C1 segment of cervical spinal cord (tissue), 14 donors: Measurements from ENCODE around the gene PNLIPRP2.

Experiments
- DNase-seq, 14 donors: peaks; one replicate each; lab custom pipeline; 2025; lab: John Stamatoyannopoulos, UW

Gene PNLIPRP2

DNA sequence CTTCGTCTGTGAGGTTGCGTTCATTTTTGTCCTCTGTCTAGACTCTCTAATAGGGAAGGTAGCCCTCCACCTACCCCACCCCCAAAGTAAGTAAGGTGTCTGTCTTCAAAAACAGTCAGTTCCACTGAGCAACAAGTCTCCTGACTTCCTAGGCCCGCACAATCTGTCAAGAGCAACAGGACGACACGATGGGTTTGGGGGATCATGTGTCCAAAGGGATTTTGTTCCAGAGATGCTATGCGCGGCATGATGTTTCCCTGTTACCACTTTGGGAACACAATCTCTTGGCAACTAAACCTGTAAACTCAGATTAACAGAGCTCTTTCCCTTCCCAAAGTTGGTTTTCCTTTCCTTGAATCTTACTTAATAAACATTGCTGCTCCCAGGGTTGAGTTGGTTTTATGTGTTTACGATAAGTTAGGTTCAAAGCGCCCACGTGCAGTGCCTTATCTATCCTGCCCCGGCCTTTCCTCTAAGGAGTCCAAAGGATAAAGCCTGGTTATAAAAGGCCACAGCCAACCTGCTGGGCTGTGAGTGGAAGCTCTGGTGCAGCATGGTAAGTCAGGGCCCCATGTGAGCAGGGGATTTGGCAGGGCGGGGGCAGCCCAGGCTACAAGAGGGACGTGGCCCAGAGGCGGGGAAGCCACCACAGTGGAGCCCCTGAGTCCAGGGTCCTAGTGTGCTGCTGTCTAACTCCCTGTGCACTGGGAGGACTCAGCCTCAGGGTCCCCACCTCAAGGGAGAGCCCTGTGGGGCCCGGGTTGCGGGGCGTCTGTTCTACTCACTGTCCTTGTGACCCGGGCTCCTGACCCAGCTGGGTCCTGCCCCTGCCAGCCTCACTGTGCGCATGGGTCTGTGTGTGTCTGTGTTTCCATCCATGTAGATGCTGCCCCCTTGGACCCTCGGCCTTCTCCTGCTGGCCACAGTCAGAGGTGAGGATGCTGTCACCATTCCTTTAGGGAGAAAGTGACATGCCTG is at the start of gene PNLIPRP2:
Gene PNLIPRP2, plus strand, starts transcription at position 531 of the 978 bp plus-strand sequence.
- DNase-seq: no peak

GRCh38 chr10:116574797-116575196 is 46.0 kb upstream of the PNLIPRP2 start:
- no peak for DNase-seq

DNA sequence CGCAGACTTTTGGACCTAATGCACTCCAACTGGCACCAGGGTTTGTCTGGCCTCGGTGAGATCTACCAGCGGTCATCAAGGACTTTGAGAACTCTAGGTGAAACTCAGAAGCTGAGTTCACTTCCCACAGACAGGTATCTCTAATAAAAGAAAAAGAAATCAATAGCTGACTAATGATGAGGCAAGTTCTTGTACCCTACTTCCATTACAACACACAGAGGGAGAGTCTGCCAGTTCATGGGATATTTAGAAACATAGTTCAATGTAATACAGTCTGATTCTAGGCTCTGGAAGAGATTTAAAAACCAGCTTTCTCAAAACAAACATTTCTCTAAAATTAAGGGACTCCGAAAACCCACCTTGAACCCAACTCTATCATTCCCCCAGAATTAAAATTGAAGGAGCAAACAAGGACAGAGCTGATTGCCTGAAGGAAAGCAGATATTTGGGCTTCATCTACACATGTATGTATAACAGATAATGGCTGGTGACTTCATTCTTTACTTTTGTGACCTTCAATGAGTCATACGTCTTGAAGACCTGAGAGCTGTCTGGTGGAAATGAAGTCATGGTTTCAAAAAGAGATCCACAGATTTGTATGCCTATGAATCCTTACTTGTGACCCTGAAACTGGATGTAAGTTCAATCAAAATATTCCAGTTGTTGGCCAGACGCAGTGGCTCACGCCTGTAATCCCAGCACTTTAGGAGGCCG is 32.7 kb upstream of the PNLIPRP2 start:
- DNase-seq: no peak

DNA sequence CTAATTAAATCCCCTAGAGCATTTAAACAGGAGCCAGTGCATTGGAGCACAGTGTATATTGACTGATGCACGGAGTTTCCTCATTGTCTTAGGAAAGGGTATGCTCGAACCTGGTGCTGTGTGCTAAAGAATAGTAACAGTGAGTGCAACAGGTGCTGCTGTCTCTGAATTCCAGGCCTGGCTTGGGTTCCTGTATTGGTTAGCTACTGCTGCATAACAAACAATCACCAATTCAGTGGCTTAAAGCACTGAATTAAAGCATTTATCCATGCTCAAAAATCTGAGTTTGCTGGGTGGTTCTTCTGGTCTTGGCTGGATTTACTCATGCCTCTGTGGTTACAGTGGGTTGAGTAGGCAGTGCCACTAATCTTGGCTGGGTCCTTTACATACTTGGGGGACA is 31.8 kb upstream of the PNLIPRP2 start:
- no peak for DNase-seq

DNA sequence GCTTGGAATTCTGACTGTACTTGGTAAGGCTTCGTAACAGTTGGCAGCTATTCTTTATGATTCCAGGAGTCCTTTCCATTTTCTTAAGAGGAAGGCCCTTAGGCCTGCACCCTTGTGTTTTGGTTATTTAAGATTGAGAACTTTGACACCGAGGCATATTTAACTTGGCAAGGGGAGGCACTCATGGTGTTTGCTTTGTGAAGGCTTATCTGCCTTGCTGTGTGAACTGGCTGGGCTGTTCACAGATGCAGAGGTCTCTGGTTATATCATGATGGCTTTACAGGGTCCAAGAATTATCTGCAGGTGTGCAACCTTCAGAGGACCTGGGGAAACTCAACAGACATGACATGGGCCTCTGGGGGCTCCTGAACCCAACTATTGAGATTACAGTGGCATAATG is 30.8 kb upstream of the PNLIPRP2 start:
- DNase-seq: no peak

DNA sequence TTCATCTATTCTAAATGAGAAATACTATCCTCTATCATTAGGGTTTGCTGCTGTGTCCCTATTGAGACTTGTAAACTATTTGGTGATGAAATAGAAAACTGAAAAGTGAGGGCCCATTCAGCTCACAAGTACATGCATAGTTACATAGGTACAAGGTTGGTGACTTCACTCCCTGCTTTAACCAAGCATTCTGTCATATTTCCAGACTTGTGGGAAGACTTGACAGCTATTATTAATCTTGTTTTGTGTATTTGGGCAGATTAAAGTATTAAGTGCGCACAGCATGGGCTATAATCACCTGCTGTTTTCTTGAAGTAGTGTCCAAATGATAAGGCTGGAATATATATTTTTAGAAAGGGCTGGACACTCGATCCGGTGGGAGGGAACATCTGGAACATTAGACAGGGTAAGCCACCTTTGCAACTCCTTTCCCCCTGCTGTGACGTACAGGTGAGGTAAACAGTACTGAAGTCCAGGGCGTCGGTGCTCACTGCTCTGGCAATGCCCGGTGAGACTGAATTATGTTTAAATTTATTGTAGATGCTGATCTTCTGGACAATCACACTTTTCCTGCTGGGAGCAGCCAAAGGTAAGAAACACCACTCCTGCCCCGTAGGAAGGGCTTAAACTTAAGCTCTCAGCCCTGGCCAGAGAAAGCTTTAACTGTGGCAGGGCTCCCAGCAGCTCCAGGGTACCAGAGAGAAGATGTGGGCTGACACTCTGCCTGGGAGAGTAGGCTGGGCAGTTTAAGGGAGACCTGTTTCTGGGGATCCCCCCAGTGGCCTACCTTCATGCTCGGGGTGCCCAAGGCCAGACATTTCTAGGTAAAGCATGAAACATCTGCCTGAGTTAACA is 29.9 kb upstream of the PNLIPRP2 start, which contains the start of gene PNLIPRP1:
Gene PNLIPRP1, plus strand, starts transcription at position 370 of the 855 bp plus-strand sequence. Its CDS starts 171 bp downstream, at position 541.
- DNase-seq: no peak

DNA sequence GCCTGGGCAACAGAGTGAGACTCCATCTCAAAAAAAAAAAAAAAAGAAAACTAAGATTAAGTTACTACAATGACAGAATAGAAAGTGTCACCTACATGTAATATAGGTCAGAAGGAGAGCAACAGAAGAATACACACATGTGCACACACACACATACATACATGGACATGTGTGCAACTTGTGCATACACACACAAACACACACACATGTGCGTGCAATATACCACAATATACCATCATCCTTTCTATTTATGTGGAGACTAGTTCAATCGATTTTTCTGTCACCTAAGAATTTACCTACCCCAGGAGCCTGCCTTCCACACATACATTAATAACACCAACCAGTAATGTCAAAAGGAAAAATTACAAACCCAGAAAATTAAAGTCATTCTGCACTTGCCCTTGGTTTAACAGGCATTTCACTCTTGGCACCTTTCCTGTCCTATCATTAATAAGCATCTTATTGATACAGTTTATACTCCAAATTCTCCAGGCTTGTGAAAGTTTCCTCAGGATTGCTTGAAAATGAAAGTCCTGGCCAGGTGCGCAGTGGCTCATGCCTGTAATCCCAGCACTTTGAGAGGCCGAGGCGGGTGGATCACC is 27.5 kb upstream of the PNLIPRP2 start:
- DNase-seq: no peak

DNA sequence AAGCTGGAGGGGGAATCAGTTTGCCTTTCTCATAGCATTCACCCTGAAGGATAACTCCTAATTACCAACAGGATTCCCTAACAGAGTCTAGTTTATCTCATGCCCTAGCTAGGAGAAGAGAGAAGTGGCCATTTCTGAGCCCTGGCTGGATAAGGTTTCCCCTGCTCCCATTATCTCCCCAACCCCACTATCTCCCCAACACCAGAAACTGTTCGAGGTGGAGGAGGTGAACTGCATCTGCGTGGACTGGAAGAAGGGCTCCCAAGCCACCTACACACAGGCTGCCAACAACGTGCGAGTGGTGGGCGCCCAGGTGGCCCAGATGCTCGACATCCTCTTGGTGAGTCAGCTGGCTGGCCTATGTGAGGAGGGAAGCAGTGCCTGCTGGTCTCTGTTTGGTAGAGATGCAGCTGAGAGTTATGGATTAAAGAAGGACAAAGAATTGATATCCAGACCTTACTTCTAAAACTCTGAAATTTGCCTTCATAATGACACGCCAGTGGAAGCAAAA is 26.2 kb upstream of the PNLIPRP2 start:
- no peak for DNase-seq

GRCh38 chr10:116596062-116596461 is 24.7 kb upstream of the PNLIPRP2 start:
- DNase-seq: no peak

- DNase-seq: no peak
These were observed 23.2 kb upstream of the PNLIPRP2 start for GRCh38 chr10:116597543-116597942.

GRCh38 chr10:116598329-116598728 is 22.4 kb upstream of the PNLIPRP2 start:
- no peak for DNase-seq

DNA sequence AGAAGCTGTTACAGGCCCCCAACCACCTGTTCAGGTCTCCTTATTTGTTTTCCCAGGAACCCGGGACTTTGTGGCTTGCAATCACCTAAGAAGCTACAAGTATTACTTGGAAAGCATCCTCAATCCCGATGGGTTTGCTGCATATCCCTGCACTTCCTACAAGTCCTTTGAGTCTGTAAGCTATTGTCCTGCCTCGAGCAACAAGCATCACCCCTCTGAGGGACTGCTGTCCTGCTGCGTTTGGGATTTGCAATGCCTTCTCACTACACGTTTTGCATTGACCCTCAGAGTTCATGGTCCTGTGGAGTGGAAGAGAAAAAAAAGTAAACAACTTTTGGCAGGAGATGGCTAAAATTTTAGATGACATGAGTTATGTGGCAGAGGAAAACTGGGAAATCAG is 20.8 kb upstream of the PNLIPRP2 start:
- DNase-seq: no peak

DNA sequence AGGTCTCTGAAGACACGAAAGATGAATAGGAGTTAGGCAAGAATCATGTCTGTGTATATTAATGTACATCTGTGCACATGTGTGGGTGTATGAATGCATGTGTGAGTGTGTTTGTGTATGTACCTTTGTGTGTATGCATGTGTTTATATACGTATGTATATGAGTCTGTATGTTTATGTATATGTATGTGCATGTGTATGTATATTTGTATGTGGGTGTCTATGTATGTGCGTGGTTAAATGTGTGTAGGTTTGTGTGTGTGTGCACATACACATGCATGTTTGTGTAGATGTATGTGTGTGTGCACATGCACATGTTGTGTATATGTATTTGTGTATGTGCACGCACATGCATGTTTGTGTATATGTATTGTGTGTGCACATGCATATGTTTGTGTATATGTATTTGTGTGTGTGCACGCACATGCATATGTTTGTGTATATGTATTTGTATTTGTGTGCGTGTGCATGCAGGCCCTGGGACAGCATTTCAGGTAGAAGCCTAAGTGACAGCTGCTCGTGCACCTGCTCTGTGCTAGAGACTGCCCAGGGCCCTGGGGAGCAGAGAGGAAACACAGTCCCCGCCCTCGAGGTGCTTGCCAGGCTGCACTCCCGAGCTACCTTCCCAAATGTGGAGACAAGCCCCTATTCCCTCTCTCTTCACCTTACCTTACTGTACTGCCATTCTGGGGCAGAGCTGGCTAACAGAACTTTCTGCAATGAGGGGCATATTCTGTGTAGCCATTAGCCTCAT is 17.9 kb upstream of the PNLIPRP2 start:
- DNase-seq: no peak

DNA sequence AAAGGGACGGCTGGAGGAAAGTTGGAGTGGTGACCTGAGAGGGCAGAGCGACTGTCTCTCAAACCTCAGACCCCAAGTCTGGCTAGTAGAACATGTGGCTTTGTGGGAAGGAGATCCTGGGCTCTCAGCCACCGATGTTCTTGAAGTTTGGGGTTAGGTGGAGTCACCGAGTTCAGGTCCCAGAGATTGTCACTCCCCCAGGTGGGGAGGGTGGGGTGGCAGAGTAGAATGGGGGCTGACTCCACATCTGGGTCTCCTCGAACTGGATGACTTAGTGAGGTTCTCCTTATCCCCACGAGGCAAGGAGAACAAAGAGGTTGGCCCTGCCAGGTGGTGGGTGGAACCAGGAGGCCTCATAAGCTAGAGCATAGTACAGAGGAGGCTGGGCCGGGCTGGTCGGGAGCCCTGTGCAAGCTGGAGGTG is 14.7 kb upstream of the PNLIPRP2 start:
- DNase-seq: no peak

GRCh38 chr10:116607336-116607735 is 13.4 kb upstream of the PNLIPRP2 start:
- no peak for DNase-seq

DNA sequence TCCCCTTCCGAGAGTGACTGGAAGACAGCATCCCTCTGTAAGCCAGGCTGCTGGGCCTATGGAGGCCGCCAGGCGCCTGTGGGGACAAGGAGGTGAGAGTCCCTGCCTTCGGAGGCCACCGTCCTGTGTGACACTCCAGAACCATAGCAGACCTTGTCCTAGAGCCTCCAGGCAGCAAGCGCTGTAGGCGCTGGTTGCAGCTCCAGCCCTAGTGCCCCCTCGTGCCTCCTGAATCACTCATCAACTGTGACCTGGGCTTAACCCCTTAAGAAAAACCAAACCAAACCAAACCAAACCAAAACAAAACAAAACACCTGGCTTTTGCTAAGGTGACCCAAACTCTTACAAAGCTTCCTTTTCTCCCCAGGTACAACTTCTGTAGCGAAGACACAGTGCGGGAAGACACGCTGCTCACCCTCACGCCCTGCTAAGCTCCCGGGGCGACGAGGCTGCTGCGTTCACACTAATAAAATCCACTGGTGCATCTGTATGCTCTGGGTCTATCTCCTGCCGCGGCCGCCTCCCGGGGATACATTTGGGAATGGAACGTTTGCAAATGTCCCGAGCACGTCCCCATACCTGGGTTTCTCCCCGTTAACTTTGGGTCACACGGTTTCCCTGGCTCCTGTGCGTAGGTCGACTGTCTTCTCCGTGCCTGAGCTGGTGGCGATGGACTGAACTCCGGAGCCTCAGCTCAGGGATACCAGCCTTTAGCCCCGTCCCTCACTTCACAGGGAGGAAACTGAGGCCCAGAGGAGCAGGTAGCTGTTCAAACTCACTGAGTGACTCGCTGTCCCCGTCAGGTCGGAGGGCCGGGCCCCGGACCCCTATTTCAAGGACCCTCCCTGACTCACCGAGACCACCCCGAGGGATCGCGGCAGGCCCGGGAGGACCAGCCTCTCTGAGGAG is 11.8 kb upstream of the PNLIPRP2 start:
- no peak for DNase-seq

DNA sequence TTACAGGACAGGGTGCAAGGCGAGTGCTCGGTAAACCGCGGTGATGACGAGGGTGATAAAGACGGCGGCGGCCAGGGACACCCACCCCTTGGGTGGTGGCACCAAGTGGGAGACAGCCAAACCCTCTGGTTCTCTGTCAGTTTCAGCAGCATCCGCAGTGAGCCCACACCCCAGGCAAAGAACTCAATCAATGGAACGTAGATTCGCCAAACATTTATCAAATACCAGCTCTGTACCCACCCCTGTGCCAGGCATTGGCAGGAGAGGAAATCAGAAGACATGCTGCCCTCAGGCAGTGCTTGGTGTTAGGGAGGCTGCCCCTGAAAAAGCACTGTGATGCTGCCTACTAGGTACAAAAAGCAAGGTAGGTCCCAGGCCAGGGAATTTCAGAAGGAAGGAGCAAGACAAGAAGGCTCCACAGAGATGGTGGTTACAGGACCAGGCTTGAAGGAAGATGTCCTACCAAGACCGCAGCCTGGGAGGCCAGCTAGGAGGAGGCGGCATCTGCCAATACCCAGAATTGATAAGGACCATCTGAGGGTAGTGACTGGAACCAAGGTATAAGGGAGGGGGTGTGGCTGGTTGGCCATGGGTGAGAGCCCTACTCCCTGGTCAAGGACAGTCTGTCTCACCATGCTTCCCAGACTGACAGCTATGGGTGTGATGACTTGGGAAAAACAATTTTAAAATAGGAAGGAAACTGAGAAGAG is 10.2 kb upstream of the PNLIPRP2 start:
- DNase-seq: no peak

DNA sequence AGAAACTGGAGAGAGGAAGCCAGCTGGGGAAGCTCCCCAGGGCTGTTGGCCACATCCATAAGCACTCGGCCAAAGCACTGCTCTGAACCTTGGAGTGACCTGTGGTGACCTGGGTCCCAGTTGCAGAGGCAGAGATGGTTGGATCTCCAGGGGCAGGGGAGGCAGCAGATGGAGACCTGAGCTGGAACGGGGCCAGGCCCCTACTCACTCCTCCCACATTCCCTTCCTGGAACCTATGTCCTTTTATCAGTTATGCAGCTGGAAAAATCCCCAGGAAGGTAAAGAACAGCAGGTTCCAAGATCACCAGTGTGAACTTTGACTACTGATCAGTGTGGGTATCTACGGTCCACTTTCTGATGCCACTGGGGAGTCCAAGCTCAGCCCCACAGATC is 9.6 kb upstream of the PNLIPRP2 start:
- no peak for DNase-seq
